Pancreas (tissue), 10 donors: ENCODE results near the gene IFNK. TPM values are rescaled to one million over a fixed set of nuclear protein-coding genes. Genes with fewer than 3 reads are reported as not detected.

Experiments
- ATAC-seq, 4 donors: fragments of 200-7000 bp; cut with Tn5 transposase; one replicate each; pipeline versions ENCODE4 v1.8.0 to v1.9.1; 2020; ENCODE audit warnings: mild to moderate bottlenecking in 4 of 4, moderate library complexity in 4 of 4
- DNase-seq, 6 donors: peaks; one replicate each; pipeline ENCODE4 v3.0.0-alpha.2; 2020
- FAIRE-seq: peaks from 2 replicates; lab custom pipeline; 2012; peaks lifted over from hg19 to GRCh38; lab: Jason Lieb, UNC
- H3K27ac ChIP-seq, 4 donors: fragments of 200-600 bp; sonication (generic); 1 replicate in 3 of 4; 2 replicates in 1 of 4; pipeline versions ENCODE4 v1.5.0 to v1.8.0; 2020
- H3K27me3 ChIP-seq, 4 donors: fragments of 200-600 bp; one replicate each; pipeline ENCODE4 v1.8.0; 2021
- H3K36me3 ChIP-seq, 3 donors: fragments of 200-600 bp; sonication (generic) in 1 of 3; one replicate each; pipeline versions ENCODE4 v1.5.0 to v1.8.0; 2020 to 2021
- H3K4me1 ChIP-seq, 3 donors: fragments of 200-600 bp; one replicate each; pipeline ENCODE4 v1.8.0; 2021
- H3K4me3 ChIP-seq, 4 donors: fragments of 200-600 bp; sonication (generic) in 2 of 4; one replicate each; pipeline versions ENCODE4 v1.5.0 to v1.8.0; 2020 to 2021
- H3K9me3 ChIP-seq, 4 donors: fragments of 200-600 bp; one replicate each; pipeline ENCODE4 v1.8.0; 2021
- WGBS, 2 donors: extraction: QIAGEN DNeasy Blood & Tissue Kit; methylation state at CpG; one replicate each; pipeline ENCODE4 v1.1.7; 2013; 5-methylcytosine and 5-hydroxymethylcytosine counted together
- intact Hi-C, 3 donors: fragments of 100-400 bp; cut with DNase I; formaldehyde crosslinking; loops; one replicate each; pipeline versions ENCODE4 v1.11.1 to v1.14.2; 2022
- polyA plus RNA-seq, 2 donors: library from polyadenylated mRNA; stranded (reverse); fragments of 200-250 nt; gene quantifications; one replicate each; pipeline ENCODE4 v1.2.3, GENCODE V29; 2013
- total RNA-seq, 6 donors: library from RNA; stranded (reverse); fragmentation: NEBNext Ultra II Directional in 4 of 6; extraction: Animal tissue kit (Norgen Biotek cat#: 25700) in 4 of 6; gene quantifications; one replicate each; pipeline versions ENCODE4 v1.2.1 to v1.2.4, GENCODE V29; 2021 to 2023
- TF ChIP-seq, protein P1 (sequence below), 4 donors: fragments of 200-600 bp; sonication (generic) in 3 of 4; IDR thresholded peaks; one replicate each; pipeline versions ENCODE4 v1.5.0 to v1.8.0; 2021; ENCODE audit warnings: antibody characterized with exemption in 4 of 4
- donor health status: healthy with polysubstance abuse.
- donor health status: DM: no; HTN: no; CAD: no; lungs with moderate emphysema.
- donor health status: DM: no; HTN: no; CAD: no.
- donor health status: control.
- donor health status: control.
- donor health status: Bipolar disorder and iron deficiency.
- donor health status: DM: yes; HTN: yes; CAD: no.
- donor health status: DM: no; HTN: no; CAD: no.
- donor health status: DM: no; HTN: no; CAD: no.
- donor health status: DM: yes; HTN: yes; CAD: no.

IFNK gene
- not detected for total RNA-seq
- not detected for polyA plus RNA-seq

GRCh38 chr9:27524236-27524635 is at the start of gene IFNK:
Gene IFNK, plus strand, starts transcription at chr9:27524290. Its CDS starts 47 bp downstream, at chr9:27524337.
- no peak for ATAC-seq
- TF ChIP-seq, protein P1, sequence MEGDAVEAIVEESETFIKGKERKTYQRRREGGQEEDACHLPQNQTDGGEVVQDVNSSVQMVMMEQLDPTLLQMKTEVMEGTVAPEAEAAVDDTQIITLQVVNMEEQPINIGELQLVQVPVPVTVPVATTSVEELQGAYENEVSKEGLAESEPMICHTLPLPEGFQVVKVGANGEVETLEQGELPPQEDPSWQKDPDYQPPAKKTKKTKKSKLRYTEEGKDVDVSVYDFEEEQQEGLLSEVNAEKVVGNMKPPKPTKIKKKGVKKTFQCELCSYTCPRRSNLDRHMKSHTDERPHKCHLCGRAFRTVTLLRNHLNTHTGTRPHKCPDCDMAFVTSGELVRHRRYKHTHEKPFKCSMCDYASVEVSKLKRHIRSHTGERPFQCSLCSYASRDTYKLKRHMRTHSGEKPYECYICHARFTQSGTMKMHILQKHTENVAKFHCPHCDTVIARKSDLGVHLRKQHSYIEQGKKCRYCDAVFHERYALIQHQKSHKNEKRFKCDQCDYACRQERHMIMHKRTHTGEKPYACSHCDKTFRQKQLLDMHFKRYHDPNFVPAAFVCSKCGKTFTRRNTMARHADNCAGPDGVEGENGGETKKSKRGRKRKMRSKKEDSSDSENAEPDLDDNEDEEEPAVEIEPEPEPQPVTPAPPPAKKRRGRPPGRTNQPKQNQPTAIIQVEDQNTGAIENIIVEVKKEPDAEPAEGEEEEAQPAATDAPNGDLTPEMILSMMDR (IDR thresholded peaks at IDR 0.05): no peak
- no peak for FAIRE-seq
- WGBS, 2 donors: 86 to 91% methylated on average over 2 of the region's 2 CpGs
- Histone ChIP-seq H3K4me3 (no peak within 1 kb of the TSS), H3K27ac (no peak within 1 kb of the TSS), H3K9me3 (no peaks in the 10 kb centered on the region), H3K27me3 (no peaks in the 10 kb centered on the region), H3K4me1 (peaks cover 0 to 8% (median 7%) of the 10 kb centered on the region in 3 donors), H3K36me3 (no peaks in the 10 kb centered on the region)
- intact Hi-C loops: no loop called here
- DNase-seq: no peak

- Histone ChIP-seq H3K27ac (no peak overlapping the region), H3K36me3 (no peaks in the 10 kb centered on the region), H3K9me3 (no peaks in the 10 kb centered on the region), H3K4me3 (no peak overlapping the region), H3K4me1 (no peaks in the 10 kb centered on the region), H3K27me3 (no peaks in the 10 kb centered on the region)
- WGBS, 2 donors: 92 to 93% methylated on average over 1 of the region's 1 CpG
- intact Hi-C loops: no loop called here
- TF ChIP-seq, protein P1 (IDR thresholded peaks at IDR 0.05): no peak
- FAIRE-seq (no peak), DNase-seq (no peak), ATAC-seq (no peak)
Observed at GRCh38 chr9:27474305-27474704, 49.8 kb upstream of the IFNK start.

DNA sequence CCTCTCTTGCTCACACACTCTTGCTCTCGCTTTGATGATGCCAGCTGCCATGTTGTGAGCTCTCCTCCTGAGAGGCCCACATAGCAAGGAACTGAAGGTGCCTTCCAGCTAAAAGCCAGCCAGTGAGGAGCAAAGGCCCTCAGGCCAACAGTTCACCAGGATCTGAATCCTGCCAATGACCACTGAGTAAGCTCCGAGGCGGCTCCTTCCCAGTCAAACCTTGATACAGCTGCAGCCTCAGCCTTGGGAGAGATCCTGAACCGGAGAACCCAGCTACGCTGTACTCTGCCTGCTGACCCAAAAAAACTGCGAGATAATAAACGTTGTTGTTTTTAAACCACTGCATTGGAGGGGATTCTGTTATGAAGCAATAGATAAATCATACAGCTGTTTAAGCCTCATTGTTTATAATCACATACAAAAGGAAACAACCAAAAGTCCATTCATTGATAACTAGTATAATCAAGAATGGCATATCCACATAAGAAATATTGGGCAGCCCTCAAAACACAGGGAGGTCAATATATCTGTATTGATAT is 49.0 kb upstream of the IFNK start:
- Histone ChIP-seq H3K9me3 (no peaks in the 10 kb centered on the region), H3K27ac (no peak overlapping the region), H3K27me3 (no peaks in the 10 kb centered on the region), H3K4me1 (no peaks in the 10 kb centered on the region), H3K36me3 (no peaks in the 10 kb centered on the region), H3K4me3 (no peak overlapping the region)
- TF ChIP-seq, protein P1 (IDR thresholded peaks at IDR 0.05): no peak
- FAIRE-seq (no peak), DNase-seq (no peak), ATAC-seq (no peak)
- WGBS, 2 donors: 89 to 93% methylated on average over 7 of the region's 7 CpGs
- intact Hi-C loops: no loop called here

- Histone ChIP-seq H3K4me1 (no peaks in the 10 kb centered on the region), H3K9me3 (no peaks in the 10 kb centered on the region), H3K27ac (no peak overlapping the region), H3K4me3 (no peak overlapping the region), H3K27me3 (no peaks in the 10 kb centered on the region), H3K36me3 (no peaks in the 10 kb centered on the region)
- no peak for FAIRE-seq
- ATAC-seq: no peak
- TF ChIP-seq, protein P1 (IDR thresholded peaks at IDR 0.05): no peak
- no peak for DNase-seq
- 95 to 97% methylated on average over 6 of the region's 6 CpGs for WGBS, 2 donors
- intact Hi-C loops: no loop called here
Observed at GRCh38 chr9:27476870-27477515, 47.1 kb upstream of the IFNK start.

- ATAC-seq (no peak), DNase-seq (no peak), FAIRE-seq (no peak)
- TF ChIP-seq, protein P1 (IDR thresholded peaks at IDR 0.05): no peak
- Histone ChIP-seq H3K4me3 (no peak overlapping the region), H3K4me1 (no peaks in the 10 kb centered on the region), H3K9me3 (no peaks in the 10 kb centered on the region), H3K27me3 (no peaks in the 10 kb centered on the region), H3K36me3 (no peaks in the 10 kb centered on the region), H3K27ac (no peak overlapping the region)
- 90 to 97% methylated on average over 1 of the region's 1 CpG for WGBS, 2 donors
- intact Hi-C loops: no loop called here
Observed at GRCh38 chr9:27478322-27478721, 45.8 kb upstream of the IFNK start.
